Gastrocnemius medialis (tissue), 4 donors: ENCODE results near the gene PPM1K. TPM values are rescaled to one million over a fixed set of nuclear protein-coding genes. Genes with fewer than 3 reads are reported as not detected.

Experiments
- ATAC-seq, 2 donors: fragments of 150-250 bp; one replicate each; pipeline ENCODE4 v1.9.1; 2016
- DNase-seq, 2 donors: peaks; one replicate each; pipeline ENCODE4 v3.0.0-alpha.2; 2019
- H3K27ac ChIP-seq, 4 donors: fragments of 200-600 bp; sonication (generic); 1 replicate in 1 of 4; 2 replicates in 3 of 4; pipeline ENCODE4 v1.5.1; 2016 to 2018; ENCODE audit warnings: mild to moderate bottlenecking in 2 of 4, moderate library complexity in 1 of 4
- H3K27me3 ChIP-seq, 3 donors: fragments of 200-600 bp; sonication (generic) in 2 of 3; 1 replicate in 1 of 3; 2 replicates in 2 of 3; pipeline versions ENCODE4 v1.5.1 to v1.6.0; 2016 to 2019; ENCODE audit warnings: mild to moderate bottlenecking in 1 of 3, moderate library complexity in 1 of 3
- H3K36me3 ChIP-seq, 2 donors: fragments of 200-600 bp; sonication (generic) in 1 of 2; one replicate each; pipeline ENCODE4 v1.5.1; 2017 to 2018
- H3K4me1 ChIP-seq, 2 donors: fragments of 200-600 bp; sonication (generic) in 1 of 2; one replicate each; pipeline ENCODE4 v1.5.1; 2016 to 2017; ENCODE audit warnings: mild to moderate bottlenecking in 2 of 2
- H3K4me3 ChIP-seq, 4 donors: fragments of 200-600 bp; sonication (generic) in 3 of 4; 1 replicate in 1 of 4; 2 replicates in 3 of 4; pipeline ENCODE4 v1.5.1; 2016 to 2019; ENCODE audit warnings: mild to moderate bottlenecking in 2 of 4
- H3K9me3 ChIP-seq, 3 donors: fragments of 200-600 bp; sonication (generic) in 2 of 3; 1 replicate in 1 of 3; 2 replicates in 2 of 3; pipeline ENCODE4 v1.5.1; 2016 to 2019
- CTCF ChIP-seq, 5 experiments: fragments of 450-650 bp in 3 of 5; fragments of 200-600 bp in 2 of 5; sonication (generic) in 2 of 5; IDR thresholded peaks in 4 of 5; conservative IDR thresholded peaks in 1 of 5; 1 replicate in 4 of 5; 2 replicates in 1 of 5; pipeline ENCODE4 v1.5.1; 2016 to 2019; ENCODE audit warnings: antibody characterized with exemption in 5 of 5, mild to moderate bottlenecking in 3 of 5, moderate library complexity in 3 of 5
- POLR2A ChIP-seq, 2 donors: fragments of 450-650 bp; IDR thresholded peaks; one replicate each; pipeline ENCODE4 v1.6.1; 2017; ENCODE audit warnings: antibody characterized with exemption in 2 of 2, mild to moderate bottlenecking in 2 of 2, moderate library complexity in 2 of 2
- in situ Hi-C, 4 donors: fragments of 200-750 bp; cut with MboI; loops; one replicate each; pipeline versions ENCODE4 v1.15.0 to v1.8.0; 2017; ENCODE audit warnings: low sequenced_read_pairs in 4 of 4
- intact Hi-C: fragments of 100-400 bp; cut with DNase I; formaldehyde crosslinking; loops from one replicate; pipeline ENCODE4 v1.15.1; 2023; ENCODE audit warnings: low total_unique reads
- total RNA-seq, 4 donors: library from RNA; depleted of rRNA; stranded (reverse); fragments of >200 nt; gene quantifications; one replicate each; pipeline versions ENCODE4 v1.1.0 to v1.2.3, GENCODE V29; 2016

Gene PPM1K
- total RNA-seq, result 1 to 10 TPM; 3.3 to 9.5 (median 6.9) TPM

- Histone ChIP-seq H3K4me1 (peaks cover 25 to 41% of the 10 kb centered on the region in 2 donors), H3K27me3 (no peaks in the 10 kb centered on the region), H3K4me3 (peak within 1 kb of the TSS; percentile 81 to 98 (median 90)), H3K9me3 (no peaks in the 10 kb centered on the region), H3K27ac (peak within 1 kb of the TSS; percentile 93 to 99 (median 98)), H3K36me3 (no peaks in the 10 kb centered on the region)
- peak in 1 of 5 experiments; percentile 21 for TF ChIP-seq CTCF (IDR thresholded peaks at IDR 0.05 in 4 of 5, conservative IDR thresholded peaks at IDR 0.05 in 1 of 5)
- TF ChIP-seq POLR2A (IDR thresholded peaks at IDR 0.05), result peak; percentile 74 to 93
- peak; percentile 98 to 99 for DNase-seq
- ATAC-seq, result peak; percentile 92 to 93
- in situ Hi-C loops (no loop called here), intact Hi-C loops (loop anchor here (1.0 to 5.0 kb wide), 9 partner anchors 39 to 1347 kb away; partner anchors contain the start of genes AFF1, HERC3, HERC5 and HERC6)
Observed at GRCh38 chr4:88284439-88285234, at the start of gene PPM1K. Gene PPM1K (minus strand): TSS chr4:88284561. CDS start chr4:88278583, 5,978 bp downstream.

GRCh38 chr4:88333741-88334405 is 49.5 kb upstream of the PPM1K start:
- peaks cover 5 to 6% of the 10 kb centered on the region in 2 donors for H3K4me1 ChIP-seq
- intact Hi-C loops (no loop called here), in situ Hi-C loops (no loop called here)
- H3K9me3 ChIP-seq, result no peaks in the 10 kb centered on the region
- ATAC-seq (peak; percentile 63 to 75), DNase-seq (peak in 1 of 2 donors; percentile 28)
- H3K27ac ChIP-seq, result peak overlapping the region in 2 of 4 donors; percentile 20 to 37
- TF ChIP-seq POLR2A (IDR thresholded peaks at IDR 0.05) (no peak), CTCF (IDR thresholded peaks at IDR 0.05 in 4 of 5, conservative IDR thresholded peaks at IDR 0.05 in 1 of 5) (no peak)
- H3K27me3 ChIP-seq, result no peaks in the 10 kb centered on the region
- no peaks in the 10 kb centered on the region for H3K36me3 ChIP-seq
- H3K4me3 ChIP-seq, result no peak overlapping the region

GRCh38 chr4:88327665-88328064 is 43.3 kb upstream of the PPM1K start:
- TF ChIP-seq POLR2A (IDR thresholded peaks at IDR 0.05) (no peak), CTCF (IDR thresholded peaks at IDR 0.05 in 4 of 5, conservative IDR thresholded peaks at IDR 0.05 in 1 of 5) (no peak)
- Histone ChIP-seq H3K4me3 (no peak overlapping the region), H3K4me1 (no peaks in the 10 kb centered on the region), H3K27ac (no peak overlapping the region), H3K9me3 (no peaks in the 10 kb centered on the region), H3K36me3 (no peaks in the 10 kb centered on the region), H3K27me3 (no peaks in the 10 kb centered on the region)
- intact Hi-C loops, result no loop called here
- in situ Hi-C loops, result no loop called here
- ATAC-seq (no peak), DNase-seq (no peak)

GRCh38 chr4:88320780-88321373 is 36.5 kb upstream of the PPM1K start:
- Histone ChIP-seq H3K4me3 (no peak overlapping the region), H3K36me3 (no peaks in the 10 kb centered on the region), H3K27me3 (no peaks in the 10 kb centered on the region), H3K4me1 (no peaks in the 10 kb centered on the region), H3K27ac (no peak overlapping the region), H3K9me3 (no peaks in the 10 kb centered on the region)
- in situ Hi-C loops (no loop called here), intact Hi-C loops (no loop called here)
- DNase-seq (no peak), ATAC-seq (no peak)
- TF ChIP-seq POLR2A (IDR thresholded peaks at IDR 0.05), result no peak
- no peak for TF ChIP-seq CTCF (IDR thresholded peaks at IDR 0.05 in 4 of 5, conservative IDR thresholded peaks at IDR 0.05 in 1 of 5)
